Stomach (tissue), 4 donors: ENCODE measurements around the gene ACSF3.

Experiments used
- EP300 ChIP-seq: sonication (generic); formaldehyde crosslinking; IDR thresholded peaks from one replicate; pipeline ENCODE4 v1.6.1; 2017; ENCODE audit warnings: antibody characterized with exemption
- POLR2A ChIP-seq, 4 donors: fragments of 450-650 bp; IDR thresholded peaks; one replicate each; pipeline ENCODE4 v1.6.1; 2016; ENCODE audit warnings: antibody characterized with exemption in 4 of 4, control low read depth in 2 of 4, mild to moderate bottlenecking in 1 of 4, moderate library complexity in 1 of 4
- TF ChIP-seq, protein P1 (sequence below), 7 experiments: fragments of 450-650 bp in 4 of 7; fragments of 200-600 bp in 3 of 7; sonication (generic) in 3 of 7; IDR thresholded peaks; one replicate each; pipeline ENCODE4 v1.5.1; 2016 to 2019; ENCODE audit warnings: antibody characterized with exemption in 7 of 7, control low read depth in 2 of 7, mild to moderate bottlenecking in 1 of 7

DNA sequence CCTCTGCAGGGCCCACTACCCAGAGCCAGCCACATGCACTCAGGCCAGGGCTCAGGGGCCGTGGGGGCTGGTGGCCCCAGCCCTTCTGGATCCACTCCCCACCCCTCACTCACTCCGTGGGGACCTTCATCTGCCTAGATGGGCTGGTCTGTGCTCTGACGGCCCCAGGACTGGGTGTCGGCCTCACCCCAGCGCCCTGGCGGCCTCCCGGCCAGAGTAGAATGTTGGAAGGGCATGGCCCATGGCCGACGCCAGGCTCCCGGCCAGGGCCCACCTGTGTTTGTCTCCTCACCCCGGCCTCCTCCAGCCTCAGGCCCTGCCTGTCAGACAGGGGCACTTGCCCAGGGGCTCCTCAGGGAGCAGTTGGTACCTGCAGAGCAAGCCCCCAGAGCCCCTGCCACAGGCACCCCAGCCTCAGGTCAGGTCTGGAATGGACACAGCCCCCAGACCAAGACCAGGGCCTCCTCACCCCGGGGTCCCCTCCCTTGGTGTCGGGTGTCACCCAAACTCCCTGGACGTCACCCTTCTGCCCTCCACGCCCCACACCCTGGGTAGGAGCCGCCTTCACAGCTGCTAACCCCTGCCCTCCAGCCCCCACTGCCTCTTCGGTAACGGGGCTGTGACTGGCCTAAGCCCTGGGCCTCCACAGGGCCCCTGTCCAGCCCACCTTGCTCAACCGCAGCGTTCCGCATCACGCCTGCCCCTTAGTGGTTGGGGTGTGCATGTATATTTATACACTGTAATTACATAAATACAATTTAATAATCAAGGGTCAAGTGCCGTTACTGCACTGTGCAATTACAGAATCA is 74.9 kb downstream of the ACSF3 start:
- TF ChIP-seq, protein P1, sequence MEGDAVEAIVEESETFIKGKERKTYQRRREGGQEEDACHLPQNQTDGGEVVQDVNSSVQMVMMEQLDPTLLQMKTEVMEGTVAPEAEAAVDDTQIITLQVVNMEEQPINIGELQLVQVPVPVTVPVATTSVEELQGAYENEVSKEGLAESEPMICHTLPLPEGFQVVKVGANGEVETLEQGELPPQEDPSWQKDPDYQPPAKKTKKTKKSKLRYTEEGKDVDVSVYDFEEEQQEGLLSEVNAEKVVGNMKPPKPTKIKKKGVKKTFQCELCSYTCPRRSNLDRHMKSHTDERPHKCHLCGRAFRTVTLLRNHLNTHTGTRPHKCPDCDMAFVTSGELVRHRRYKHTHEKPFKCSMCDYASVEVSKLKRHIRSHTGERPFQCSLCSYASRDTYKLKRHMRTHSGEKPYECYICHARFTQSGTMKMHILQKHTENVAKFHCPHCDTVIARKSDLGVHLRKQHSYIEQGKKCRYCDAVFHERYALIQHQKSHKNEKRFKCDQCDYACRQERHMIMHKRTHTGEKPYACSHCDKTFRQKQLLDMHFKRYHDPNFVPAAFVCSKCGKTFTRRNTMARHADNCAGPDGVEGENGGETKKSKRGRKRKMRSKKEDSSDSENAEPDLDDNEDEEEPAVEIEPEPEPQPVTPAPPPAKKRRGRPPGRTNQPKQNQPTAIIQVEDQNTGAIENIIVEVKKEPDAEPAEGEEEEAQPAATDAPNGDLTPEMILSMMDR (IDR thresholded peaks at IDR 0.05): no peak
- TF ChIP-seq POLR2A (IDR thresholded peaks at IDR 0.05): no peak
- no peak for TF ChIP-seq EP300
